HepG2 (cell line): ENCODE results near the gene RASSF7. TPM values are rescaled to one million over a fixed set of nuclear protein-coding genes. Genes with fewer than 3 reads are reported as not detected.

ENCODE experiments used
- CBX2 ChIP-seq, 2 experiments: fragments of 200-600 bp in 1 of 2; sonication (generic); formaldehyde crosslinking in 1 of 2; IDR thresholded peaks; 2 replicates each; pipeline versions ENCODE4 v1.7.0 to v1.8.1; 2018 to 2022; ENCODE audit warnings: low read depth in 2 of 2, low read length in 1 of 2, mild to moderate bottlenecking in 1 of 2, missing genetic modification reagents in 1 of 2
- HBP1 ChIP-seq: IDR thresholded peaks from 2 replicates; pipeline ENCODE4 v1.6.1; 2016; ENCODE audit warnings: low read depth, control low read depth
- MEIS2 ChIP-seq: sonication (generic); formaldehyde crosslinking; IDR thresholded peaks from 2 replicates; pipeline ENCODE4 v1.9.0; 2021; ENCODE audit warnings: mild to moderate bottlenecking, missing genetic modification reagents
- NFIC ChIP-seq: IDR thresholded peaks from 2 replicates; pipeline ENCODE4 v1.6.1; 2012; ENCODE audit warnings: mild to moderate bottlenecking, low read length, inconsistent platforms
- RARA ChIP-seq: IDR thresholded peaks from 2 replicates; pipeline ENCODE4 v1.6.1; 2016; ENCODE audit warnings: missing genetic modification reagents, missing compliant biosample characterization
- RBFOX2 ChIP-seq: fragments of 200-400 bp; formaldehyde crosslinking; IDR thresholded peaks from 2 replicates; pipeline ENCODE4 v1.6.1; 2017; ENCODE audit warnings: low read depth, mild to moderate bottlenecking, low read length
- SAP130 ChIP-seq: IDR thresholded peaks from 2 replicates; pipeline ENCODE4 v1.6.1; 2016; ENCODE audit warnings: low read depth
- SMC3 ChIP-seq: IDR thresholded peaks from 2 replicates; pipeline ENCODE4 v1.6.1; 2011; ENCODE audit warnings: low read length, improper control_type of control experiment
- SNAI1 ChIP-seq: sonication (generic); formaldehyde crosslinking; IDR thresholded peaks from 2 replicates; pipeline ENCODE4 v1.5.0; 2020; ENCODE audit warnings: mild to moderate bottlenecking, missing genetic modification reagents, borderline replicate concordance
- ZBTB42 ChIP-seq: sonication (generic); formaldehyde crosslinking; IDR thresholded peaks from 2 replicates; pipeline ENCODE4 v1.5.0; 2020; ENCODE audit warnings: mild to moderate bottlenecking, missing genetic modification reagents
- ZNF180 ChIP-seq: sonication (generic); formaldehyde crosslinking; IDR thresholded peaks from 2 replicates; pipeline ENCODE4 v1.4.0; 2020; ENCODE audit warnings: low read depth, missing genetic modification reagents, borderline replicate concordance
- ZNF354B ChIP-seq: sonication (generic); formaldehyde crosslinking; IDR thresholded peaks from 2 replicates; pipeline ENCODE4 v1.8.0; 2022; ENCODE audit warnings: mild to moderate bottlenecking, missing genetic modification reagents
- ZNF605 ChIP-seq: sonication (generic); formaldehyde crosslinking; IDR thresholded peaks from 2 replicates; pipeline ENCODE4 v1.8.0; 2022; ENCODE audit warnings: mild to moderate bottlenecking, missing genetic modification reagents
- ZNF746 ChIP-seq: sonication (generic); formaldehyde crosslinking; IDR thresholded peaks from 2 replicates; pipeline ENCODE4 v1.8.0; 2022; ENCODE audit warnings: mild to moderate bottlenecking, missing genetic modification reagents
- ZNF776 ChIP-seq: sonication (generic); formaldehyde crosslinking; IDR thresholded peaks from 2 replicates; pipeline ENCODE4 v1.4.0; 2020; ENCODE audit warnings: mild to moderate bottlenecking, missing genetic modification reagents
- polyA plus RNA-seq, 8 experiments: library from polyadenylated mRNA; depleted of rRNA in 3 of 8; stranded (reverse) in 7 of 8; unstranded in 1 of 8; fragments of >200 nt; fragmentation: Illumina TruSeq in 4 of 8; extraction: Trizol in 4 of 8; gene quantifications; 2 replicates each; pipeline versions ENCODE4 v1.2.1 to v1.2.3, GENCODE V29; 2011 to 2016; ENCODE audit warnings: low read depth in 4 of 8, missing spikeins in 1 of 8, mixed read lengths in 1 of 8; ENCODE audit not compliant: insufficient read depth in 1 of 8
- total RNA-seq, 5 experiments: library from RNA; depleted of rRNA; stranded (reverse); fragments of >200 nt; fragmentation: Illumina TruSeq; extraction: Trizol; gene quantifications; 2 replicates each; pipeline ENCODE4 v1.2.3, GENCODE V29; 2016; ENCODE audit warnings: low read depth in 1 of 5
- TF ChIP-seq, protein P1 (sequence below), 2 experiments: sonication (generic) in 1 of 2; formaldehyde crosslinking in 1 of 2; IDR thresholded peaks; 2 replicates each; pipeline versions ENCODE4 v1.4.0 to v1.6.1; 2016 to 2020; ENCODE audit warnings: borderline replicate concordance in 1 of 2, low read depth in 1 of 2, mild to moderate bottlenecking in 1 of 2, missing genetic modification reagents in 1 of 2
- TF ChIP-seq, protein P2 (sequence below): IDR thresholded peaks from 2 replicates; pipeline ENCODE4 v1.6.1; 2016; ENCODE audit warnings: control low read depth
- TF ChIP-seq, protein P3 (sequence below): sonication (generic); formaldehyde crosslinking; IDR thresholded peaks from 2 replicates; pipeline ENCODE4 v1.4.0; 2020; ENCODE audit warnings: low read depth, missing genetic modification reagents

Gene RASSF7
- total and polyA plus RNA-seq, 2 of the 13 experiments (the other 11 are each of a cell fraction or from before 2014, with no cell fraction given): 20.2 to 28.6 TPM

GRCh38 chr11:576811-577610 is 16.2 kb downstream of the RASSF7 start (continued):
- no peak for TF ChIP-seq ZNF354B (CRISPR knock-in tag)
- TF ChIP-seq SMC3: no peak
- TF ChIP-seq HBP1 (CRISPR knock-in tag): no peak
- TF ChIP-seq NFIC: no peak
- TF ChIP-seq RARA (CRISPR knock-in tag): peak; percentile 10; the same call in 1 of the 2 replicates
- TF ChIP-seq SNAI1 (CRISPR knock-in tag): no peak
- TF ChIP-seq, protein P1, sequence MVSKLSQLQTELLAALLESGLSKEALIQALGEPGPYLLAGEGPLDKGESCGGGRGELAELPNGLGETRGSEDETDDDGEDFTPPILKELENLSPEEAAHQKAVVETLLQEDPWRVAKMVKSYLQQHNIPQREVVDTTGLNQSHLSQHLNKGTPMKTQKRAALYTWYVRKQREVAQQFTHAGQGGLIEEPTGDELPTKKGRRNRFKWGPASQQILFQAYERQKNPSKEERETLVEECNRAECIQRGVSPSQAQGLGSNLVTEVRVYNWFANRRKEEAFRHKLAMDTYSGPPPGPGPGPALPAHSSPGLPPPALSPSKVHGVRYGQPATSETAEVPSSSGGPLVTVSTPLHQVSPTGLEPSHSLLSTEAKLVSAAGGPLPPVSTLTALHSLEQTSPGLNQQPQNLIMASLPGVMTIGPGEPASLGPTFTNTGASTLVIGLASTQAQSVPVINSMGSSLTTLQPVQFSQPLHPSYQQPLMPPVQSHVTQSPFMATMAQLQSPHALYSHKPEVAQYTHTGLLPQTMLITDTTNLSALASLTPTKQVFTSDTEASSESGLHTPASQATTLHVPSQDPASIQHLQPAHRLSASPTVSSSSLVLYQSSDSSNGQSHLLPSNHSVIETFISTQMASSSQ (IDR thresholded peaks at IDR 0.05; ENCODE audit: low read depth): no peak
- TF ChIP-seq, protein P1 (CRISPR knock-in tag; IDR thresholded peaks at IDR 0.05; ENCODE audit: borderline replicate concordance): no peak
- peak; percentile 16; the same call in 1 of the 2 replicates for TF ChIP-seq ZNF776
- TF ChIP-seq CBX2 (IDR thresholded peaks at IDR 0.05; ENCODE audit: low read depth, low read length): no peak
- no peak for TF ChIP-seq CBX2 (CRISPR knock-in tag; IDR thresholded peaks at IDR 0.05; ENCODE audit: low read depth)
- TF ChIP-seq ZNF746 (CRISPR knock-in tag): no peak
- TF ChIP-seq ZBTB42: 0 out of 2 replicates have a peak, but pooled peaks have one; percentile 24
- TF ChIP-seq, protein P2, sequence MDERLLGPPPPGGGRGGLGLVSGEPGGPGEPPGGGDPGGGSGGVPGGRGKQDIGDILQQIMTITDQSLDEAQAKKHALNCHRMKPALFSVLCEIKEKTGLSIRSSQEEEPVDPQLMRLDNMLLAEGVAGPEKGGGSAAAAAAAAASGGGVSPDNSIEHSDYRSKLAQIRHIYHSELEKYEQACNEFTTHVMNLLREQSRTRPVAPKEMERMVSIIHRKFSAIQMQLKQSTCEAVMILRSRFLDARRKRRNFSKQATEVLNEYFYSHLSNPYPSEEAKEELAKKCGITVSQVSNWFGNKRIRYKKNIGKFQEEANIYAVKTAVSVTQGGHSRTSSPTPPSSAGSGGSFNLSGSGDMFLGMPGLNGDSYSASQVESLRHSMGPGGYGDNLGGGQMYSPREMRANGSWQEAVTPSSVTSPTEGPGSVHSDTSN (CRISPR knock-in tag): no peak
- TF ChIP-seq SAP130: peak; percentile 59
- TF ChIP-seq ZNF180 (CRISPR knock-in tag): no peak
- TF ChIP-seq MEIS2: 0 out of 2 replicates have a peak, but pooled peaks have one; percentile 4
- TF ChIP-seq RBFOX2: peak; percentile 45
- TF ChIP-seq, protein P3, sequence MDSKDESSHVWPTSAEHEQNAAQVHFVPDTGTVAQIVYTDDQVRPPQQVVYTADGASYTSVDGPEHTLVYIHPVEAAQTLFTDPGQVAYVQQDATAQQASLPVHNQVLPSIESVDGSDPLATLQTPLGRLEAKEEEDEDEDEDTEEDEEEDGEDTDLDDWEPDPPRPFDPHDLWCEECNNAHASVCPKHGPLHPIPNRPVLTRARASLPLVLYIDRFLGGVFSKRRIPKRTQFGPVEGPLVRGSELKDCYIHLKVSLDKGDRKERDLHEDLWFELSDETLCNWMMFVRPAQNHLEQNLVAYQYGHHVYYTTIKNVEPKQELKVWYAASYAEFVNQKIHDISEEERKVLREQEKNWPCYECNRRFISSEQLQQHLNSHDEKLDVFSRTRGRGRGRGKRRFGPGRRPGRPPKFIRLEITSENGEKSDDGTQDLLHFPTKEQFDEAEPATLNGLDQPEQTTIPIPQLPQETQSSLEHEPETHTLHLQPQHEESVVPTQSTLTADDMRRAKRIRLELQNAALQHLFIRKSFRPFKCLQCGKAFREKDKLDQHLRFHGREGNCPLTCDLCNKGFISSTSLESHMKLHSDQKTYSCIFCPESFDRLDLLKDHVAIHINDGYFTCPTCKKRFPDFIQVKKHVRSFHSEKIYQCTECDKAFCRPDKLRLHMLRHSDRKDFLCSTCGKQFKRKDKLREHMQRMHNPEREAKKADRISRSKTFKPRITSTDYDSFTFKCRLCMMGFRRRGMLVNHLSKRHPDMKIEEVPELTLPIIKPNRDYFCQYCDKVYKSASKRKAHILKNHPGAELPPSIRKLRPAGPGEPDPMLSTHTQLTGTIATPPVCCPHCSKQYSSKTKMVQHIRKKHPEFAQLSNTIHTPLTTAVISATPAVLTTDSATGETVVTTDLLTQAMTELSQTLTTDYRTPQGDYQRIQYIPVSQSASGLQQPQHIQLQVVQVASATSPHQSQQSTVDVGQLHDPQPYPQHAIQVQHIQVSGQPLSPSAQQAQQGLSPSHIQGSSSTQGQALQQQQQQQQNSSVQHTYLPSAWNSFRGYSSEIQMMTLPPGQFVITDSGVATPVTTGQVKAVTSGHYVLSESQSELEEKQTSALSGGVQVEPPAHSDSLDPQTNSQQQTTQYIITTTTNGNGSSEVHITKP (CRISPR knock-in tag): 0 out of 2 replicates have a peak, but pooled peaks have one; percentile 22
- TF ChIP-seq ZNF605 (CRISPR knock-in tag): no peak
